Neural crest cell (in vitro differentiated cells): ENCODE measurements around the gene PCBP3. TPM values are rescaled to one million over a fixed set of nuclear protein-coding genes. Genes with fewer than 3 reads are reported as not detected.

Experiments used
- DNase-seq: peaks from one replicate; pipeline ENCODE4 v3.0.0; 2021; ENCODE audit warnings: low read depth, mixed read lengths, low spot score
- H3K27ac Mint-ChIP-seq: one replicate; pipeline ENCODE4 v1.8.0; 2021; ENCODE audit warnings: mild to moderate bottlenecking, mixed read lengths; ENCODE audit not compliant: unreplicated experiment
- H3K27me3 Mint-ChIP-seq: 2 replicates; pipeline ENCODE4 v1.8.0; 2021; ENCODE audit warnings: low read depth, mild to moderate bottlenecking, mixed read lengths
- H3K36me3 Mint-ChIP-seq: 2 replicates; pipeline ENCODE4 v1.8.0; 2021; ENCODE audit warnings: low read depth, mild to moderate bottlenecking, mixed read lengths
- H3K4me1 Mint-ChIP-seq: 2 replicates; pipeline ENCODE4 v1.8.0; 2021; ENCODE audit warnings: mixed read lengths
- H3K4me3 Mint-ChIP-seq: one replicate; pipeline ENCODE4 v1.8.0; 2021; ENCODE audit warnings: mild to moderate bottlenecking, mixed read lengths
- H3K9me3 Mint-ChIP-seq: 2 replicates; pipeline ENCODE4 v1.8.0; 2021; ENCODE audit warnings: mixed read lengths
- CTCF ChIP-seq: fragments of 200-600 bp; sonication (generic); conservative IDR thresholded peaks from 2 replicates; pipeline ENCODE4 v1.5.0; 2021; ENCODE audit warnings: antibody characterized with exemption, mild to moderate bottlenecking
- total RNA-seq: library from RNA; stranded (reverse); gene quantifications from 2 replicates; pipeline ENCODE4 v1.2.1, GENCODE V29; 2021

PCBP3 gene
- total RNA-seq, 1 donor from 2014 or later, result 5.1 TPM

GRCh38 chr21:45868086-45868485 lies 224.6 kb downstream of the PCBP3 start:
- Mint-ChIP-seq H3K9me3 (no peaks in the 10 kb centered on the region), H3K4me3 (no peak overlapping the region), H3K27me3 (no peaks in the 10 kb centered on the region), H3K4me1 (no peaks in the 10 kb centered on the region), H3K36me3 (no peaks in the 10 kb centered on the region), H3K27ac (no peak overlapping the region)
- TF ChIP-seq CTCF, result no peak
- no peak for DNase-seq

GRCh38 chr21:45868488-45868887 lies 225.0 kb downstream of the PCBP3 start:
- no peaks in the 10 kb centered on the region for H3K27me3 Mint-ChIP-seq
- TF ChIP-seq CTCF, result no peak
- no peak overlapping the region for H3K4me3 Mint-ChIP-seq
- no peaks in the 10 kb centered on the region for H3K36me3 Mint-ChIP-seq
- DNase-seq, result no peak
- H3K9me3 Mint-ChIP-seq, result no peaks in the 10 kb centered on the region
- no peak overlapping the region for H3K27ac Mint-ChIP-seq
- no peaks in the 10 kb centered on the region for H3K4me1 Mint-ChIP-seq

- no peak overlapping the region for H3K4me3 Mint-ChIP-seq
Observed at GRCh38 chr21:45869121-45870007, 225.8 kb downstream of the PCBP3 start.

GRCh38 chr21:45870421-45870820 lies 226.9 kb downstream of the PCBP3 start:
- H3K27ac Mint-ChIP-seq, result no peak overlapping the region
- TF ChIP-seq CTCF, result no peak
- peaks cover 6% of the 10 kb centered on the region for H3K4me1 Mint-ChIP-seq
- no peak overlapping the region for H3K4me3 Mint-ChIP-seq
- H3K27me3 Mint-ChIP-seq, result no peaks in the 10 kb centered on the region
- no peaks in the 10 kb centered on the region for H3K9me3 Mint-ChIP-seq
- no peaks in the 10 kb centered on the region for H3K36me3 Mint-ChIP-seq
- no peak for DNase-seq

More at GRCh38 chr21:45869121-45870007, 225.8 kb downstream of the PCBP3 start:
- H3K9me3 Mint-ChIP-seq, result no peaks in the 10 kb centered on the region
- TF ChIP-seq CTCF, result no peak
- H3K4me1 Mint-ChIP-seq, result no peaks in the 10 kb centered on the region
- no peak for DNase-seq
- H3K27me3 Mint-ChIP-seq, result no peaks in the 10 kb centered on the region
- H3K36me3 Mint-ChIP-seq, result no peaks in the 10 kb centered on the region
- no peak overlapping the region for H3K27ac Mint-ChIP-seq

GRCh38 chr21:45870851-45871615 lies 227.5 kb downstream of the PCBP3 start:
- Mint-ChIP-seq H3K4me1 (peaks cover 11% of the 10 kb centered on the region), H3K4me3 (no peak overlapping the region), H3K27me3 (no peaks in the 10 kb centered on the region), H3K27ac (no peak overlapping the region), H3K36me3 (no peaks in the 10 kb centered on the region), H3K9me3 (no peaks in the 10 kb centered on the region)
- TF ChIP-seq CTCF, result no peak
- no peak for DNase-seq
